GM12878 (cell line): ENCODE results near the gene RBX1. TPM values are rescaled to one million over a fixed set of nuclear protein-coding genes. Genes with fewer than 3 reads are reported as not detected.

ENCODE experiments used
- ATAC-seq: fragments of 200-7000 bp; cut with Tn5 transposase; 3 replicates; pipeline ENCODE4 v1.9.1; 2020; ENCODE audit warnings: mild to moderate bottlenecking, moderate library complexity
- BruUV-seq: library from RNA; stranded (reverse); fragments of 400-500 nt; replicated peaks from 2 replicates; lab custom pipeline; 2021; lab: Mats Ljungman, UMichigan
- CTCF ChIA-PET: fragments of 300-600 bp; sonication (Branson Sonifier 250); formaldehyde crosslinking; extraction: SDS; loops from one replicate; lab custom pipeline; 2021; ENCODE audit warnings: inconsistent platforms; lab: Yijun Ruan, JAX
- POLR2A ChIA-PET: fragments of 350-600 bp; formaldehyde crosslinking; extraction: SDS; loops from one replicate; lab custom pipeline; 2021; ENCODE audit warnings: inconsistent platforms; lab: Charles Lee
- RAD21 ChIA-PET: fragments of 300-600 bp; sonication (Branson Sonifier 250); formaldehyde crosslinking; loops from one replicate; lab custom pipeline; 2023; ENCODE audit warnings: antibody characterized with exemption; ENCODE audit not compliant: unreplicated experiment; lab: Charles Lee
- SMC1A ChIA-PET: fragments of 300-600 bp; sonication (Branson Sonifier 250); formaldehyde crosslinking; loops from one replicate; lab custom pipeline; 2023; ENCODE audit not compliant: unreplicated experiment, uncharacterized antibody; lab: Charles Lee
- DNase-seq: peaks from one replicate; pipeline ENCODE4 v3.0.0-alpha.2; 2011; ENCODE audit warnings: low read depth, low spot score
- FAIRE-seq: peaks from 3 replicates; lab custom pipeline; 2011; peaks lifted over from hg19 to GRCh38; lab: Jason Lieb, UNC
- H2AFZ ChIP-seq: 2 replicates; pipeline ENCODE4 v1.6.0; 2011; ENCODE audit warnings: low read depth, low read length, control low read depth; ENCODE audit not compliant: control insufficient read depth
- H3K27ac ChIP-seq: 2 replicates; pipeline ENCODE4 v1.5.1; 2011; ENCODE audit warnings: control low read depth; ENCODE audit not compliant: control insufficient read depth, insufficient read depth
- H3K27me3 ChIP-seq, 2 experiments: replicated peaks in 1 of 2; 2 replicates each; pipeline versions ENCODE4 v1.6.0 to v1.6.1; 2011; ENCODE audit warnings: low read length in 1 of 2; ENCODE audit not compliant: control insufficient read depth in 2 of 2, insufficient read depth in 2 of 2
- H3K36me3 ChIP-seq, 2 experiments: 2 replicates each; pipeline ENCODE4 v1.5.1; 2011; ENCODE audit warnings: low read length in 1 of 2; ENCODE audit not compliant: control insufficient read depth in 2 of 2, insufficient read depth in 2 of 2
- H3K4me1 ChIP-seq: 2 replicates; pipeline ENCODE4 v1.6.1; 2011; ENCODE audit warnings: mild to moderate bottlenecking, low read length, moderate library complexity, mixed read lengths; ENCODE audit not compliant: control insufficient read depth, insufficient read depth
- H3K4me2 ChIP-seq: 2 replicates; pipeline ENCODE4 v1.6.0; 2011; ENCODE audit warnings: control low read depth; ENCODE audit not compliant: control insufficient read depth, insufficient read depth
- H3K4me3 ChIP-seq: fragments of 200-600 bp; sonication (generic); 2 replicates; pipeline ENCODE4 v1.5.1; 2016
- H3K79me2 ChIP-seq: 2 replicates; pipeline ENCODE4 v1.6.0; 2011; ENCODE audit warnings: low read length; ENCODE audit not compliant: control insufficient read depth, insufficient read depth
- H3K9ac ChIP-seq: 2 replicates; pipeline ENCODE4 v1.8.0; 2011; ENCODE audit warnings: low read length, control low read depth, mixed read lengths; ENCODE audit not compliant: control insufficient read depth, insufficient read depth
- H3K9me3 ChIP-seq: replicated peaks from 3 replicates; pipeline ENCODE4 v1.5.1; 2011; ENCODE audit warnings: mild to moderate bottlenecking, low read length; ENCODE audit not compliant: control insufficient read depth, insufficient read depth
- H4K20me1 ChIP-seq: 2 replicates; pipeline ENCODE4 v1.6.0; 2011; ENCODE audit not compliant: control insufficient read depth, insufficient read depth
- CEBPB ChIP-seq, 2 experiments: fragments of 150-350 bp in 1 of 2; IDR thresholded peaks; 2 replicates each; pipeline ENCODE4 v1.6.1; 2012 to 2014; ENCODE audit warnings: low read depth in 2 of 2, low read length in 2 of 2, borderline replicate concordance in 1 of 2, inconsistent platforms in 1 of 2
- EGR1 ChIP-seq, 2 experiments: IDR thresholded peaks; 1 replicate in 1 of 2; 2 replicates in 1 of 2; pipeline ENCODE4 v1.6.1; 2011 to 2012; ENCODE audit warnings: low read depth in 2 of 2, low read length in 2 of 2, borderline replicate concordance in 1 of 2, mild to moderate bottlenecking in 1 of 2, moderate library complexity in 1 of 2
- GATAD2B ChIP-seq: fragments of 450-650 bp; conservative IDR thresholded peaks from 2 replicates; pipeline ENCODE4 v1.6.1; 2017; ENCODE audit warnings: low read depth, mild to moderate bottlenecking, moderate library complexity
- KAT2A ChIP-seq: conservative IDR thresholded peaks from 2 replicates; pipeline ENCODE4 v1.6.1; 2011; ENCODE audit warnings: low read depth, low read length; ENCODE audit not compliant: control insufficient read depth
- MEF2B ChIP-seq: fragments of 450-650 bp; IDR thresholded peaks from 2 replicates; pipeline ENCODE4 v1.6.1; 2018; ENCODE audit warnings: mild to moderate bottlenecking, moderate library complexity; ENCODE audit not compliant: partially characterized antibody, poor library complexity, severe bottlenecking
- POU2F2 ChIP-seq: IDR thresholded peaks from 3 replicates; pipeline ENCODE4 v1.6.1; 2011; ENCODE audit warnings: low read depth, mild to moderate bottlenecking, low read length, borderline replicate concordance
- RELA ChIP-seq: fragments of 450-650 bp; IDR thresholded peaks from 2 replicates; pipeline ENCODE4 v1.8.0; 2014; ENCODE audit warnings: borderline replicate concordance; ENCODE audit not compliant: partially characterized antibody
- ZNF274 ChIP-seq: IDR thresholded peaks from one replicate; pipeline ENCODE4 v1.8.0; 2011; ENCODE audit not compliant: insufficient read length, insufficient read depth
- WGBS: methylation state at CpG from one replicate; pipeline ENCODE4 v1.1.6; 2016; ENCODE audit warnings: low lambda C conversion rate; ENCODE audit not compliant: insufficient replicate concordance, insufficient coverage; ENCODE audit errors: missing lambda C conversion rate; 5-methylcytosine and 5-hydroxymethylcytosine counted together
- in situ Hi-C: fragments of 300-500 bp; cut with MboI; formaldehyde crosslinking; loops from 9 replicates; pipeline ENCODE4 v1.14.3; 2018; ENCODE audit warnings: mixed read lengths
- intact Hi-C: fragments of 100-400 bp; cut with micrococcal nuclease; formaldehyde crosslinking; loops from one replicate; pipeline ENCODE4 v1.14.2; 2022; ENCODE audit not compliant: unreplicated experiment
- polyA plus RNA-seq, 11 experiments: library from polyadenylated mRNA; depleted of rRNA in 4 of 11; unstranded in 6 of 11; stranded (reverse) in 5 of 11; fragments of >200 nt; fragmentation: Nextera tagmentation in 4 of 11; fragmentation: Illumina TruSeq in 1 of 11; extraction: Ambion mirVana in 4 of 11; extraction: Trizol in 1 of 11; gene quantifications; 1 replicate in 1 of 11; 2 replicates in 10 of 11; pipeline versions ENCODE4 v1.2.1 to v1.2.3, GENCODE V29; 2011 to 2016; ENCODE audit warnings: inconsistent platforms in 2 of 11, missing spikeins in 2 of 11, low read depth in 1 of 11
- total RNA-seq, 4 experiments: library from RNA; depleted of rRNA in 3 of 4; stranded (reverse); fragments of >200 nt in 3 of 4; fragmentation: Illumina TruSeq in 1 of 4; extraction: Trizol in 1 of 4; gene quantifications; 2 replicates each; pipeline versions ENCODE4 v1.2.1 to v1.2.3, GENCODE V29; 2013 to 2021

The RBX1 gene
- total and polyA plus RNA-seq, 10 of the 15 experiments (the other 5 are each of a cell fraction or from before 2014, with no cell fraction given), result 71.2 to 468 (median 184) TPM

- 39% methylated on average over 21 of the region's 21 CpGs for WGBS
- ATAC-seq, result peak; percentile 54
- no TSS peak for BruUV-seq
- ChIA-PET CTCF (no interaction called here), RAD21 (no interaction called here), POLR2A (no interaction called here), SMC1A (no interaction called here)
- peak overlapping the region; percentile 41 for H2AFZ ChIP-seq
- intact Hi-C loops (no loop called here), in situ Hi-C loops (no loop called here)
- H3K27me3 ChIP-seq, result no peaks in the 10 kb centered on the region
- H3K79me2 ChIP-seq, result no peaks in the 10 kb centered on the region
- peak; percentile 47 for FAIRE-seq
- H3K9ac ChIP-seq, result no peak overlapping the region
- H3K9me3 ChIP-seq, result no peaks in the 10 kb centered on the region
- no peak overlapping the region for H3K4me3 ChIP-seq
- H3K36me3 ChIP-seq, result no peaks in the 10 kb centered on the region
- no peak overlapping the region for H3K27ac ChIP-seq
- H3K4me1 ChIP-seq, result no peaks in the 10 kb centered on the region
- H4K20me1 ChIP-seq, result no peaks in the 10 kb centered on the region
- TF ChIP-seq MEF2B, result peak; percentile 89
- no peak for TF ChIP-seq CEBPB (IDR thresholded peaks at IDR 0.05; ENCODE audit: borderline replicate concordance in 1 of 2, low read depth in 2 of 2, low read length in 2 of 2)
- TF ChIP-seq RELA, result no peak
- TF ChIP-seq KAT2A, result no peak
- no peak for TF ChIP-seq POU2F2
- TF ChIP-seq ZNF274, result no peak
- peak in 1 of 2 experiments; percentile 22; a peak in 1 of 3 replicates for TF ChIP-seq EGR1 (IDR thresholded peaks at IDR 0.05; ENCODE audit: borderline replicate concordance in 1 of 2, low read depth in 2 of 2, low read length in 2 of 2)
- TF ChIP-seq GATAD2B, result 0 out of 2 replicates have a peak, but pooled peaks have one; percentile 29
- no peak for DNase-seq
- H3K4me2 ChIP-seq, result no peak overlapping the region
Observed at GRCh38 chr22:40982482-40983385, 31.6 kb downstream of the RBX1 start.
